Natural killer cell (primary cell): Measurements from ENCODE around the gene GMNN. TPM values are rescaled to one million over a fixed set of nuclear protein-coding genes. Genes with fewer than 3 reads are reported as not detected.

Experiments
- ATAC-seq, 3 donors: fragments of 150-1000 bp in 2 of 3; fragments of 200-7000 bp in 1 of 3; cut with Tn5 transposase; 1 replicate in 1 of 3; 2 replicates in 2 of 3; pipeline ENCODE4 v1.10.0; 2021; ENCODE audit warnings: mild to moderate bottlenecking in 2 of 3, moderate library complexity in 2 of 3
- DNase-seq, 2 donors: peaks; one replicate each; pipeline versions ENCODE4 v3.0.0 to v3.0.0-alpha.2; 2013 to 2021; ENCODE audit warnings: mixed read lengths in 1 of 2
- H3K27ac ChIP-seq: one replicate; pipeline ENCODE4 v1.5.1; 2013; ENCODE audit warnings: mild to moderate bottlenecking, low read length
- H3K27me3 ChIP-seq: one replicate; pipeline ENCODE4 v1.6.1; 2013; ENCODE audit warnings: low read length; ENCODE audit not compliant: control insufficient read depth, insufficient read depth
- H3K36me3 ChIP-seq: one replicate; pipeline ENCODE4 v1.6.1; 2013; ENCODE audit warnings: low read length; ENCODE audit not compliant: control insufficient read depth, insufficient read depth
- H3K4me1 ChIP-seq: one replicate; pipeline ENCODE4 v1.6.1; 2013; ENCODE audit warnings: low read length; ENCODE audit not compliant: control insufficient read depth, insufficient read depth
- H3K4me3 ChIP-seq: one replicate; pipeline ENCODE4 v1.5.1; 2013; ENCODE audit warnings: low read length
- H3K9me3 ChIP-seq: one replicate; pipeline ENCODE4 v1.6.1; 2013; ENCODE audit warnings: low read length; ENCODE audit not compliant: control insufficient read depth, insufficient read depth
- H3K27ac Mint-ChIP-seq, 2 donors: one replicate each; pipeline ENCODE4 v1.8.0; 2022; ENCODE audit warnings: mild to moderate bottlenecking in 2 of 2, mixed read lengths in 2 of 2, moderate library complexity in 1 of 2
- H3K27me3 Mint-ChIP-seq, 2 donors: one replicate each; pipeline ENCODE4 v1.8.0; 2022; ENCODE audit warnings: low read depth in 2 of 2, mixed read lengths in 2 of 2
- H3K36me3 Mint-ChIP-seq: one replicate; pipeline ENCODE4 v1.8.0; 2022; ENCODE audit warnings: mixed read lengths
- H3K4me1 Mint-ChIP-seq, 2 donors: one replicate each; pipeline ENCODE4 v1.8.0; 2022; ENCODE audit warnings: mixed read lengths in 2 of 2
- H3K4me3 Mint-ChIP-seq: one replicate; pipeline ENCODE4 v1.8.0; 2022; ENCODE audit warnings: mild to moderate bottlenecking, moderate library complexity, mixed read lengths
- H3K9me3 Mint-ChIP-seq, 2 donors: one replicate each; pipeline ENCODE4 v1.8.0; 2022; ENCODE audit warnings: mixed read lengths in 2 of 2
- WGBS: methylation state at CpG from one replicate; pipeline ENCODE4 v1.1.7; 2013; ENCODE audit warnings: missing lambda C conversion rate; ENCODE audit not compliant: insufficient coverage; 5-methylcytosine and 5-hydroxymethylcytosine counted together
- intact Hi-C: fragments of 100-400 bp; cut with micrococcal nuclease; formaldehyde crosslinking; loops from one replicate; pipeline ENCODE4 v1.14.2; 2022
- total RNA-seq, 4 donors: library from RNA; stranded (reverse); fragments of 120-200 nt in 1 of 4; gene quantifications; one replicate each; pipeline versions ENCODE4 v1.2.3 to v1.2.4, GENCODE V29; 2013 to 2022
- TF ChIP-seq, protein P1 (sequence below): fragments of 200-600 bp; IDR thresholded peaks from one replicate; pipeline ENCODE4 v1.8.0; 2022; ENCODE audit warnings: antibody characterized with exemption

Gene GMNN
- total RNA-seq, 3 donors from 2014 or later (not counting 1 experiment from before 2014, with no cell fraction given): 11.0 to 23.7 (median 17.8) TPM

DNA sequence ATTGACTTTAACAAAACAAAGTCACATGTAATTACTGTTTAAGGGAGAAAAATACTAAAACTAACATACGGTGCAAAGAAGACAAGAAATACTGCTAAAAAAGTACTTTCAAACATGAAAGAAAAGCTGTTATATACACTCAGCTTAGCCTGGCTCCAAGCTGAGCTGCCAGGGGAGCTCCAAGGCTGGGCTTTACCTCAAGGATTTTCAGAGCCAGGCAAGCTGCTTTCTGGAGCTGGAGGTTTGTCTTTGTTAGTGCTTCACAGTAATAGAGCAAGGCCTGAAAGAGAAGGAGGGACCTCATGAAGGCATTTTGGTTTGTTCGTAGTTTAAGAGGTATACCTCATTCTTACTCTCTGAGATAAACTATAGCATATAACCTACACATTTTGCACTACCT, 43.6 kb downstream of the GMNN start:
- Histone ChIP-seq H3K36me3 (peaks cover 53% of the 10 kb centered on the region), H3K4me3 (no peak overlapping the region), H3K9me3 (no peaks in the 10 kb centered on the region), H3K4me1 (peaks cover 6% of the 10 kb centered on the region), H3K27ac (no peak overlapping the region), H3K27me3 (no peaks in the 10 kb centered on the region)
- H3K36me3 Mint-ChIP-seq: peaks cover 7% of the 10 kb centered on the region
- H3K27ac Mint-ChIP-seq: peak overlapping the region; percentile 37 to 53
- WGBS: 100% methylated on average over 1 of the region's 2 CpGs
- ATAC-seq: no peak
- TF ChIP-seq, protein P1, sequence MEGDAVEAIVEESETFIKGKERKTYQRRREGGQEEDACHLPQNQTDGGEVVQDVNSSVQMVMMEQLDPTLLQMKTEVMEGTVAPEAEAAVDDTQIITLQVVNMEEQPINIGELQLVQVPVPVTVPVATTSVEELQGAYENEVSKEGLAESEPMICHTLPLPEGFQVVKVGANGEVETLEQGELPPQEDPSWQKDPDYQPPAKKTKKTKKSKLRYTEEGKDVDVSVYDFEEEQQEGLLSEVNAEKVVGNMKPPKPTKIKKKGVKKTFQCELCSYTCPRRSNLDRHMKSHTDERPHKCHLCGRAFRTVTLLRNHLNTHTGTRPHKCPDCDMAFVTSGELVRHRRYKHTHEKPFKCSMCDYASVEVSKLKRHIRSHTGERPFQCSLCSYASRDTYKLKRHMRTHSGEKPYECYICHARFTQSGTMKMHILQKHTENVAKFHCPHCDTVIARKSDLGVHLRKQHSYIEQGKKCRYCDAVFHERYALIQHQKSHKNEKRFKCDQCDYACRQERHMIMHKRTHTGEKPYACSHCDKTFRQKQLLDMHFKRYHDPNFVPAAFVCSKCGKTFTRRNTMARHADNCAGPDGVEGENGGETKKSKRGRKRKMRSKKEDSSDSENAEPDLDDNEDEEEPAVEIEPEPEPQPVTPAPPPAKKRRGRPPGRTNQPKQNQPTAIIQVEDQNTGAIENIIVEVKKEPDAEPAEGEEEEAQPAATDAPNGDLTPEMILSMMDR: no peak
- DNase-seq: no peak
- no peaks in the 10 kb centered on the region for H3K9me3 Mint-ChIP-seq
- H3K4me3 Mint-ChIP-seq: no peak overlapping the region
- intact Hi-C loops: no loop called here
- no peaks in the 10 kb centered on the region for H3K27me3 Mint-ChIP-seq
- peaks cover 9 to 17% of the 10 kb centered on the region in 2 donors for H3K4me1 Mint-ChIP-seq

DNA sequence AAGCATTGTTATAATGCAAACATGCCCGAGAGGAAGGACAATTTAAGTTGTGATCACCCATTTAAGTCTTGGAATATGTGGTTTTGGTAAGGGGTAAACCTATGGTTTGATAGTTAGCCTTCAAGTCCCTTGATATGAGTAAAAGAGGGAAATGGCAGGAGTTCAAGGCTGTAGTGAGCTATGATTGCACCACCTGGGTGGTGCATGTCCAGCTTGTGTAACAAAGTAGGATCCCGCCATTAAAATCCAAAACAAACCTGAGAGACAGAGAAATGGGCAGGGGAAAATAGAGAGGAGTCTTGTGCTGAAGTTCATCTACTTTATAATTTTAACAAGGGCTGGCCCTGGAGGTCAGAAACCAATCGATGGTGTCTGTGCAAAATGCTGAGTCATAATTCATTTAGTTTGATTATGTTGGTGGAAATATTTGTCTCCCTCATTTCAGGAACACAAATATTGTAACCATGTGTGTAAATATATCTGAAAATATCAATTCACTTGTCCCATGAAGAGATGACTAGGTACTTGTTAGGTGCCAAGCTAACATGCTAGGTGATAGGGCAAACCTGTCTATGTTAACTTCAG, 47.2 kb downstream of the GMNN start:
- Mint-ChIP-seq H3K36me3 (peaks cover 7% of the 10 kb centered on the region), H3K4me3 (no peak overlapping the region), H3K4me1 (peaks cover 21 to 26% of the 10 kb centered on the region in 2 donors), H3K9me3 (no peaks in the 10 kb centered on the region), H3K27me3 (no peaks in the 10 kb centered on the region), H3K27ac (peak overlapping the region; percentile 79 to 85)
- ATAC-seq: no peak
- peaks cover 87% of the 10 kb centered on the region for H3K36me3 ChIP-seq
- intact Hi-C loops: no loop called here
- H3K4me3 ChIP-seq: no peak overlapping the region
- H3K9me3 ChIP-seq: no peaks in the 10 kb centered on the region
- TF ChIP-seq, protein P1: no peak
- DNase-seq: no peak
- H3K27ac ChIP-seq: no peak overlapping the region
- WGBS: 98% methylated on average over 2 of the region's 3 CpGs
- H3K27me3 ChIP-seq: no peaks in the 10 kb centered on the region
- H3K4me1 ChIP-seq: peaks cover 6% of the 10 kb centered on the region

DNA sequence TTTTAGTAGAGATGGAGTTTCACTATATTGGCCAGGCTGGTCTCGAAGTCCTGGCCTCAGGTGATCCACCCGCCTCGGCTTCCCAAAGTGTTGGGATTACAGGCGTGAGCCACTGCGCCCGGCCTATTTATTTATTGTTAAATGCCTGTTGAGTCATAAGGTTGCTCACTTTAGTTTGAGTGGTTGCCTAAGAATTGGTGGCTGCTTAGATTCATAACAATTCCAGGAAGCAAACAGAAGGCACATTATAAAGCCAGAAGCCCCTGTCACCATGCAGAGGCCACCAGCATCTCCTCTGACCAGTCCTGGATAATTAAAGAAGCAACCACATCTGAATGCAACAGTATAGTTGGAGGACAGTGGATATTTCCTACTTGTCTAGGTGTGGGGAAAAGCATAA, 48.0 kb downstream of the GMNN start:
- Mint-ChIP-seq H3K4me1 (peaks cover 28 to 31% of the 10 kb centered on the region in 2 donors), H3K27me3 (no peaks in the 10 kb centered on the region)
- intact Hi-C loops: no loop called here

More for the DNA sequence above, 48.0 kb downstream of the GMNN start:
- no peaks in the 10 kb centered on the region for H3K9me3 ChIP-seq
- Mint-ChIP-seq H3K4me3 (no peak overlapping the region), H3K27ac (peak overlapping the region; percentile 51 to 61), H3K9me3 (no peaks in the 10 kb centered on the region), H3K36me3 (peaks cover 10% of the 10 kb centered on the region)
- ATAC-seq (no peak), DNase-seq (no peak)
- TF ChIP-seq, protein P1: no peak
- H3K4me3 ChIP-seq: no peak overlapping the region
- no peak overlapping the region for H3K27ac ChIP-seq
- peaks cover 6% of the 10 kb centered on the region for H3K4me1 ChIP-seq
- no peaks in the 10 kb centered on the region for H3K27me3 ChIP-seq
- peaks cover 92% of the 10 kb centered on the region for H3K36me3 ChIP-seq
- 95% methylated on average over 6 of the region's 6 CpGs for WGBS
